GM19043 (cell line): ENCODE measurements around the gene ADAM8.
"Not testable (repeated sequence)": the region's sequence is repeated elsewhere in the genome, so short reads cannot be mapped to it uniquely, and the experiment has no call there.

Experiments used
- ATAC-seq: cut with Tn5 transposase; IDR thresholded peaks from one replicate; pipeline ENCODE4 v1.9.1; 2021; ENCODE audit warnings: low read depth; ENCODE audit not compliant: unreplicated experiment

The ADAM8 gene

DNA sequence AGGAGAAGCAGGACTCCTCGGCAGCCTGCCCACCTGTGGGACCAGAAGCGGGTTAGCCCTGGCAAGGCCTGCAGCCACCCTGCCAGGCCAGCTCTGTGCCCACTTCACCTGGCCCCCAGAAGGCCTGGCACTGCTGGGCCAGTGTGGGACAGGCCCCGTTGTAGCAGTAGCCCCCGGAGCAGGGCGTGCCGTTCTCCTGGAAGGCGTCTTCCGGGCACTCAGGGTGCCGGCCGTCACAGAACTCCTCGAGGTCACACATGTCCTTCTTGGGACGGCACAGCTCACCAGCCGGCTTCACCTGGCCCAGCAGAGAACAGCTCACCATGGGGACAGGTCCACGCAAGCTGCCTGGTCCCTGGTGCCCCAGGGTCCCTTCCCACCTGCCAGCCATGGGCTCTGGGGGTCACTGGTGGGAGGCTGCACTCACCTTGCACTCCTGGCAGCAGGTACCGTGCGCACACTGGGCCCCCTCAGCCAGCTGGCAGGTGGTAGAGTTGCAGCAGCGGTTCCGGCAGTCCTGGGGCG is 5.8 kb downstream of the ADAM8 start:
- ATAC-seq = no peak

DNA sequence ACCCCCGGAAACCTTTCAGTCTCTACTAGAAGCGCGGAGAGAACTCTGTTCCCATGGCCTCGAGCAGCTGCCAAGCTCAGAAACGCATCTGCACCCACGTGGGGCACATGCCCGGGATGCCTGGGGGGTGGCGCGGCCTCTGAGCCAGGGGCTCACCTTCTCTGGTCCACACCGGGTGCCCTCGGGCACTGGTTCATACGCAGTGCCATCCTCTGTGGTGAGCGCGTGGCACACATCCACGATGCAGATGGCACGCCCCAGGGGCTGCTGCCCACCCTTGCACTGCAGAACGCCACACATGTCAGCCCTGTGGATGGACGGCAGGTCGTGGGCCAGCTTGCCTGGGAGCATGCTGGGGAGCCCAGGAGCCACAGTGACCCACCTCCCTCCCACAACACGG is 6.5 kb downstream of the ADAM8 start:
- ATAC-seq = no peak

GRCh38 chr10:133269367-133269766 is 7.3 kb downstream of the ADAM8 start:
- ATAC-seq = no peak

DNA sequence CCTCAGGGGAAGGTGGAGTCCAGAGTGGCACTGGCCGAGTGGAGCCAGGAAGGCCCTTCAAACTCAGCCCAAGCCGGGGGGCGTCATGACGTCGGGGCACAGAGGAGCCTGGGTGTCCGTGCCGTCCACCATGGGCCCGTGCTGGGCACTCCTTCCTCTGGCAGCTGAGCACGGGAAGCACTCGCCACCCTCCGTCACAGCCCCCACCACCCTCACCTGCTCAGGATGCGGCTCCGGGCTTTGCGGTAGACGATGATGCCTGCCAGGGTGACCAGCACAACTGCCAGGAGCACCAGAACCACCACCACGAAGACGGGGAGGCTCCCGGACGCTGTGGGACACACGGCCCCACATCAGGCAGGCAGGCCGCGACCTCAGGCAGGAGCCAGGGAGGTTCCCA is 8.1 kb downstream of the ADAM8 start:
- no peak for ATAC-seq

DNA sequence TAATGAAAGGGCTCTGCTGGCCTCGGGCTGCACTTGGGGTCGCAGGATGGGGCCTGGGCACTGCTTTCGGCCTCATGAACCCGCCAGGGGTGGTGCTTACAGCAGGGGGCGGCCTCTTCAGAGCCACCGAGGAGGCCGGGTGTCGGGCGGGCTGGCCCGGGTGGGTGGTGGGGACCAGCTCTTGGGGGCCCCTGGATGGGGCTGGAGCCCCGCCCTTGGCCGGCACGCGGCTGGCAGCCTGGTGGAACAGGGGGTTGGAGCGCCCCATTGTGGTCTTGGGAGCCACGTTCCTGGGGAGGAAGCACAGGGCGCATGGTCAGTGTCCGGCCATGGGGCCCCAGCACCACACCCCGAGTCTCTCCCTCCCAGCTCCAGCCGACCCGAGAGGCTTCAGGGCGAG is 8.8 kb downstream of the ADAM8 start:
- no peak for ATAC-seq

DNA sequence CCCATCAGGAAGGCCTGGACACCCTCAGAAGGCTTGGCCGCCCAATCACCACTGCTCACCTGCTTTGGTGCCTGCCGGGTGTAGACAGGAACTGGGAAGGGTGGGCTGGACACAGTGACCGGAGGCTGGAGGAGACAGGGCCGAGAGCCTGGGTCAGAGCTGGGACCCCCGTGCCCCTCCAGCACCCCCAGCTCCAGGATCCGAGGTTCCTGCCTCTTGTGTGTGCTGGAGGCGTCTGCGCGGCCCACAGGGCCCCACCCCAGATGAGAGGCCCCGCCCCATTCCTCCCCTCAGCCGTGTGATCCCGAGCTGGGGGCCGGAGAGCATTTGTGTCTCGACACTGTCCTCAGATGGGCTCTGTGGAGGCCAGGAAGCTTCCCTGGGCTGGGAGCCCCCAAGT is 9.4 kb downstream of the ADAM8 start:
- no peak for ATAC-seq

DNA sequence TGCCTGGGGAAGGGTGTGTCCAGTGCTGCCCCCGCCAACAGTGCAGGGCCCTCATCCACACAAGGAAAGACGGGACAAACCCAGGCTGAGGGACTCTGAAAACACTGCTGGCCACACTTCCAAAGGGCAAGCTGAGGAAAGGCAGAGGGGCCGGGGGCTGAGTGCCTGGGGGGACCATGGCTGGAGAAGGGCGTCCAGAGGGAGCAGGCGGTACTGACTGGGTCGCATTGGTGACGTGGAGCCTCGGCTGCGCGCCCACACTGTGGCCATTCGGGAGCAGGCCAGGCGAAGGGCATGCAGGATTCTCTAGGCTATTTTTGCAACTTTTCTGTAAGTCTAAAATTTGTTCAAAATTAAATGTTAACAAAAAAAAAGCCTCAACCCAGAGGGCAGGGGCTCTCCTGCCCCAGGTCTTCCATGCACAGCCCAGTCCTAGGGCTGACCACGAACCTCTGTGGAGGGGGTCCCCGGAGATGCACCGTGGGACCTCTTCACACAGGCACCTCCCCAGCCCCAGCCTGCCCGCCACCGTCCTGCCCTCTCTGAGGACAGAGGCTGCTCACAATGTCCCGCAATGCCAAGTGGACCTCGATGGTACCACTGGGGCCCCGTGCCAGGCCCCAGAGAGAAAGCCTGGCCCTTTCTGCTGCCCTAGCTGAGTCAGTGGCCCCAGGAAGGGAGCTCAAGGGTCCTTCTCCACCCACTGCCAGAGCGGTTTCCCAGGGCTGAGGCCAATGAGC is 10.4 kb downstream of the ADAM8 start:
- no peak for ATAC-seq

DNA sequence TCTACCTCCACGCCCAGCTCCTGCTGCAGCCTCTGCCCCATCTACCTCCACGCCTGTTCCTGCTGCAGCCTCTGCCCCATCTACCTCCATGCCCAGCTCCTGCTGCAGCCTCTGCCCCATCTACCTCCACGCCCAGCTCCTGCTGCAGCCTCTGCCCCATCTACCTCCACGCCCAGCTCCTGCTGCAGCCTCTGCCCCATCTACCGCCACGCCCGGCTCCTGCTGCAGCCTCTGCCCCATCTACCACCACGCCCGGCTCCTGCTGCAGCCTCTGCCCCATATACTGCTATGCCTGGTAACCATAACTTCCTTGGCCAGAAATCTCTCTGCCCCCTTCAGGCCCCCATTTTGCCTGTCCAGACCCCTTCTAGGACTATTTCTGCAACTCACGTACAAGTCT is 11.6 kb downstream of the ADAM8 start:
- not testable (repeated sequence) for ATAC-seq

DNA sequence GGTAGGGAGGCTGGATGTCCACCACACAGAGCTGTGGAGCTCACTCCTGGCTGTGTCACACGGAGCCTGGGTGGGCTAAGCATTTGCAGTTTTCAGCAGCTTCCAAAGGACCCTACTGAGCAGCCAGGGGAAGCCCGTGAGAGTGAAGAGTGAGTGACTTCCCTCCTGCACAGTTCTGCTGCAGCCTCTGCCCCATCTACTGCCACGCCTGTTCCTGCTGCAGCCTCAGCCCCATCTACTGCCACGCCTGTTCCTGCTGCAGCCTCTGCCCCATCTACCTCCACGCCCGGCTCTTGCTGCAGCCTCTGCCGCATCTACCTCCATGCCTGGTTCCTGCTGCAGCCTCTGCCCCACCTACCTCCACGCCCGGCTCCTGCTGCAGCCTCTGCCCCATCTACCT is 12.2 kb downstream of the ADAM8 start:
- no peak for ATAC-seq

DNA sequence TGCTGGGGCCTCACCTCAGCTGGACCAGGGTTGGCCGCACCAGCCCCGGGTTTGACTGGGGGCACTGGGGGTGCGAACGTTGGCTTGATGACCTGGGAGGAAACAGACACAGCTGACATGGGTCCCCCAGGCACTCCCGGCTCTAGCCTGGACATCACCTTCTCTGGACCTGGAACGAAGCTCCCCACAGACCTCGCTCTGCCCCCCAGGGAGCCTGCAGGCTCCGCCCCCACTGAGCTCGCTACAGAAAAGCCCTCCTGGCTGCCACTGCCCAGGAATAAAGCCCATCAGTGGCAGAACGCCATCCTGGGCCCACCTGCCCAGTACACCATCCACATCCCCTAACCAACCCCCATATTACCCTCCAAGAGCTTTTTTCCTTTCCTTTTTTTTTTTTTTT is 13.0 kb downstream of the ADAM8 start:
- ATAC-seq = no peak

- ATAC-seq = no peak
Measured at GRCh38 chr10:133262696-133263095, 14.0 kb downstream of the ADAM8 start.

DNA sequence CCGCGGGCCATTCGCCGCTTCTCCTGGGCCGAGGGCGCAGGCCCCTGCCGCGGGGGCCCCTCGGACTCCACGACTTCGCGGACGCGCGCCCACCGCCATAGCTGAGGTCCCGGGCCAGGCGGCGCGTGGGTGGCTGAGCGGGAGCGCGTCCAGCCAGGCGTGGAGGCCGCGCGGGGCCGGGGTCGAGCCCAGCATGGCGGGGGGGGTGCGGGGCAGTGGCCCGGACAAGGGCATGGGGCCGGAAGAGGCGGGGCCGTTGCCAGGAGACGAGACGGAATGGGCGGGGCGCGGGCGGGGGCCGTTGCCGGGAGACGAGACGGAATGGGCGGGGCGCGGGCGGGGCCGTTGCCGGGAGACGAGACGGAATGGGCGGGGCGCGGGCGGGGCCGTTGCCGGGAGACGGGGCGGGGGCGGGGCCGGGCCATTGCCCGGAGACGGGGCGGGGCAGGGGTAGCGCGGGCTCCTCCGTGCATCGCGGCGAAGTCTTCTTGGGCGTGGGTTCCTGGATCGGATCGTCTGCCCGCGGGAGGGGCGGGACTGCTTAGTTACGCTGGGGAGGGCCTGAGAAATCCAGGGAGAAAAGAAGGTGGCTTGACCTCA is 14.8 kb downstream of the ADAM8 start:
- ATAC-seq = peak; percentile 41

DNA sequence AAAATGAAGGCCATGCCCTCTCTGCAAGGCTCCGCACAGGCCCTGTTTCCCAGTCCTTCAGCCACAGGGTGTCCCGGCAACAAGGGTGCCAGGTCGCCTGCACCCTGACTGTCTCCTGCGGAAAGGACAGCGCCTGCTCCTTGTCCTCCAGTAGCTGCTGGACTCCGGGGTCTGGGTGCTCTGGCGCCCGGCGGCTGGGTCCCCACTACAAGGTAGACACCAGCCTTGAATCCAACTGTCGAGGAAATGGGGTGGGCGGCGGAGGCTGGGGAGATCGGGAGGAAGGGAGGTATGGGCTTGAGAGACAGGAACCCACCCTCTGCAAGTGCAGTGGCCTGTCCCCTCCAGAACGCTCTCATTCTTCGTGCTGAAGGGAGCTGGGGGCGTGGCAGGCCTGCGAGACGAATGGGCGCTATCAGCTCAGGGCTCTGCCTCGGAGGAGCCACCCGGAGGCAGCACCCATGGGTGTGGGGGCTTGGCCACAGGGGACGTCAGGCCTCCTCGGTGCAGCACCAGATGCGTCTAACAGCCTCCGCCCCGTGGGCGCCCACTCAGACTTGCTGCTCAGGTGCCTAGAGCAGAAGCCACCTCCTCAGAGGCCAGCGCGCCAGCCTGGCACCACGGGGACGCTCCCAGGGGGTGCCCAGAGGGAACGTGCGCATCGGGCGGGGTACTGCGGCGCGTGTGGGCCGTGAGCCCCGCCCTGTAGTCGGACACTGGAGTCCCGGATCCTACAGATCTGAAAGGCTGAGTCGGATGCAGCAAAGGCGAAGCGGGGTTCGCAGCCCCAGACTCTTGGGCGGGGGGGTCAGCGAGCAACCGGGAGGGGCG is 15.6 kb downstream of the ADAM8 start:
- peak; percentile 40 for ATAC-seq

GRCh38 chr10:133259602-133259989 is 17.1 kb downstream of the ADAM8 start:
- ATAC-seq = no peak

DNA sequence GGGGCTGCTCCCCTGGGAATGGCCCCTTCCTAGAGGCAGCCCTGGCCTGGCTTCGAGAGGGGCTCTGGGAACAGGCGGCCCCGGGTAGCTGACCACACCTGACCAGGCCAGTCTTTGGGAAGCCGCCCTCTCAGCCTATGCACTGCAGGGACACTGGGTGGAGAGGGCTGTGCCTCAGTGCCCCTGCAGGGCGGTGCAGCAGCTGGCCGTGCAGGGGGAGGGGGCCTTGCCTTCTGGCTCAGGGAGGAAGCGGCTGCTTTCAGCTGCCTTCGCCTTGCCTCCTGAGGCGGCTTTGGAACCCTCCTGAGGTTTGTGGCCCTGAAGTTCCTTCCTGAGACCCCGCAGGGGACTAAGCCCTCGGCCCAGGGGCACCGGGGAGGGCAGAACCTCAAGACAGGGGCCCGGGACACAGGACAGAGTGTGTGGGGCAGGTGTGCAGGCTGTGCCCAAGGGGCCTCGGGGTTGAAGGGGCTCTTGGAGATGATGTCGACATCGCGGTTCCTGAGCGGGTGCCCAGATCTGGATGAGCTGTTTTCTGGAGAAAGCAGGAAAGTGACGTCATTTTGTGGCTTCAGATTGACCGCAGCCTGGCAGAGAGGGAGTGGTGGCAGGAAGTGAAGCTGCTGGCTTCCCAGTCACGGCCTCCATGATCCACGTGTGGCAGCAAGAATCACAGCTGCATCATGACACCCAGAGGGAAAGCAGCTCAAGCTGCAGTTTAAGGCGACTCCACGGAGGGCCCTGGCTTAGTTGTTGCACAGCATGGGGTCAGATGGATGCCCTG is 17.7 kb downstream of the ADAM8 start:
- no peak for ATAC-seq

DNA sequence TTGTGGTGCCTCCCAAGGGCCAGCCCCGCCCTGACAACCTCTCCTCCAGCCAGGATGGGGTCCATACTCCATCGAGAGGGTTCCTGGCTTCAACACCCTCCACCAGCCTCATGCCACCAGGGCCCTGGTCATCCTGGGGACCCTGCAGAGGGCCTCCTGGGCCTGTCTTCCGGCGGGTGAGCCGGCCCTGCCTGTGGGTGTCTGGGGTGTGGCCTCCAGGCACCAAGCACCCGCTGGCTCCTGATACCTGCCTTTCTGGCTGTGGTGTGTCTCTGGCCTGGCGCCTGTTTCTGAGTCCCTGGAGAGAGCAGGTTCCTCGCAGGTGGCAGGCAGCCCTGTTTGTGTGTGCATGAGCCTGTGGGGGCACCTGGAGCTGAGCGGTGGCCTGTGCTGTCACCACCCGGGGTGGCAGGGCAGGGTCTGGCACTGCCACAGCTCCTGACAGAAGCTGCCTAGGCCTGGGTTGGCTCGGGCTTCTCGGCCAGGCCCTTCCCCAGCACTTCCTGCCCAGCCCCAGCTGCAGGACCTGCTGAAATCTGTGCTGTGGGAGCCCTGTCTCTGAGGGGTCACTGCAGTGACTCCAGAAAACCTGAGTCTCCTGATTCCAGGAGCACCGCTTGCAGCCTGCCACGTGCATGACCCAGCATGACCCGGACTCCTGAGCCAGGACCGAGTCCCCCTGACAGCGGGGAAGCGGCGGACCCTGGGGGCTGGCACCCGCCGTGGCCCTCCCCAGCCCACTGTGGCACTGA is 18.4 kb downstream of the ADAM8 start:
- ATAC-seq = peak; percentile 28

GRCh38 chr10:133257489-133258065 is 19.1 kb downstream of the ADAM8 start:
- no peak for ATAC-seq

GRCh38 chr10:133255323-133255722 is 21.3 kb downstream of the ADAM8 start:
- no peak for ATAC-seq

GRCh38 chr10:133254421-133255120 is 22.1 kb downstream of the ADAM8 start:
- no peak for ATAC-seq
